Measurements from ENCODE around the gene PHF1. TPM values are rescaled to one million over a fixed set of nuclear protein-coding genes. Genes with fewer than 3 reads are reported as not detected.

The PHF1 gene
- total and polyA plus RNA-seq, 2 of the 13 experiments (the other 11 are each of a cell fraction or from before 2014, with no cell fraction given): 25.4 to 61.9 TPM

DNA sequence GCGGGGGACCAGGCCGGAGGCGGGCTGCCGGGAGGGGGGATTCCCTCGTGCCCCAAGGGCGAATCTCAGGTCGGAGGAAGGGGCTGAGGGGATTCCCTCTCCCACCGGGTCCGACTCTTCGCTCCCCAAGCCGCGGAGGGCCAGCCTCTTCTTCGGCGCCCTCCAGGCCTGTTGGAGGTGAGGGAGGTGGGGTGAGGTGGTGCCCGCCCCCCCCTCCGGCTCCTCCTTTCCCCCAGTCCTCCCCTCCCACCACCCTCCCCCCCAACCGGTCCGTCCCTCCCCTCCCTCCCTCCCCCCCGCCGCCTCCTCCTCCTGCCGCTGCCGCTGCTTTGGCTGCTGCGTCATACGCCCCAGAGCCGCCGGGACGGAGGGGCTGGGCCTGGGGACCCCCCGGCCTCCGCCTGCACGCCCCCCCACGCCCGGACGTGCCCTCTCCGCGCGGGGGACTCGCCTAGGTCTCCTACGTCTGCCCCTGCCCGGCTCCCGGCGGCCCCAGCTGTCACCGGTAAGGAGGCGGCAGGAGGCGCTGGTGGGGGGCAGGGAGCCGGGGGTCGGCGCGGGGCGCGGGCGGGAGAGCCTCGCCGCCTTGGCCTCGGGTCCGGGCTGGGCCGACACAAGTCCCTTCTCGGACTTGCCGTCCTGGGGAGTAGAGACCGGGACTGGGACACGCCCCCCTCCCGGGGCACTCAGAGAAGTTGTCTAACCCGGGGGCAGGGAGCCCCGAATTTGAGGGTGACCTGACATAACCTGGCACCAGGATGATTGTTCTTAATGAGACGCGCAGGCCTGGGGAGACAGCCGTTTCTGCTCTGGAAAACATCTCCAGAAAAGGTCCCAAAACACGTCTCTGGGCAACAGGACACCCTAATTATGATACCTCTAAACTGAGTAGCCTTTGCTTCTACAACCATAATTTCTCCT, at the start of gene PHF1 (continued):
- TF ChIP-seq SPEN (CRISPR knock-in tag; IDR thresholded peaks at IDR 0.05; ENCODE audit: low read depth) (no peak), ZNF343 (CRISPR knock-in tag; IDR thresholded peaks at IDR 0.05) (no peak), ZNF543 (CRISPR knock-in tag; IDR thresholded peaks at IDR 0.05) (no peak), SP2 (CRISPR knock-in tag; IDR thresholded peaks at IDR 0.05) (no peak), ZNF124 (CRISPR knock-in tag; IDR thresholded peaks at IDR 0.05) (no peak), ZNF333 (CRISPR knock-in tag; IDR thresholded peaks at IDR 0.05; ENCODE audit: borderline replicate concordance) (no peak), ZNF501 (CRISPR knock-in tag; IDR thresholded peaks at IDR 0.05) (no peak), ZNF143 (CRISPR knock-in tag; IDR thresholded peaks at IDR 0.05) (no peak; the same call in 1 of the 2 replicates), ZNF775 (CRISPR knock-in tag; IDR thresholded peaks at IDR 0.05; ENCODE audit: borderline replicate concordance) (no peak), ZNF224 (CRISPR knock-in tag; IDR thresholded peaks at IDR 0.05) (no peak), MTA3 (CRISPR knock-in tag; IDR thresholded peaks at IDR 0.05) (no peak), ATF1 (CRISPR knock-in tag; IDR thresholded peaks at IDR 0.05) (no peak)
- TF ChIP-seq, protein P1, sequence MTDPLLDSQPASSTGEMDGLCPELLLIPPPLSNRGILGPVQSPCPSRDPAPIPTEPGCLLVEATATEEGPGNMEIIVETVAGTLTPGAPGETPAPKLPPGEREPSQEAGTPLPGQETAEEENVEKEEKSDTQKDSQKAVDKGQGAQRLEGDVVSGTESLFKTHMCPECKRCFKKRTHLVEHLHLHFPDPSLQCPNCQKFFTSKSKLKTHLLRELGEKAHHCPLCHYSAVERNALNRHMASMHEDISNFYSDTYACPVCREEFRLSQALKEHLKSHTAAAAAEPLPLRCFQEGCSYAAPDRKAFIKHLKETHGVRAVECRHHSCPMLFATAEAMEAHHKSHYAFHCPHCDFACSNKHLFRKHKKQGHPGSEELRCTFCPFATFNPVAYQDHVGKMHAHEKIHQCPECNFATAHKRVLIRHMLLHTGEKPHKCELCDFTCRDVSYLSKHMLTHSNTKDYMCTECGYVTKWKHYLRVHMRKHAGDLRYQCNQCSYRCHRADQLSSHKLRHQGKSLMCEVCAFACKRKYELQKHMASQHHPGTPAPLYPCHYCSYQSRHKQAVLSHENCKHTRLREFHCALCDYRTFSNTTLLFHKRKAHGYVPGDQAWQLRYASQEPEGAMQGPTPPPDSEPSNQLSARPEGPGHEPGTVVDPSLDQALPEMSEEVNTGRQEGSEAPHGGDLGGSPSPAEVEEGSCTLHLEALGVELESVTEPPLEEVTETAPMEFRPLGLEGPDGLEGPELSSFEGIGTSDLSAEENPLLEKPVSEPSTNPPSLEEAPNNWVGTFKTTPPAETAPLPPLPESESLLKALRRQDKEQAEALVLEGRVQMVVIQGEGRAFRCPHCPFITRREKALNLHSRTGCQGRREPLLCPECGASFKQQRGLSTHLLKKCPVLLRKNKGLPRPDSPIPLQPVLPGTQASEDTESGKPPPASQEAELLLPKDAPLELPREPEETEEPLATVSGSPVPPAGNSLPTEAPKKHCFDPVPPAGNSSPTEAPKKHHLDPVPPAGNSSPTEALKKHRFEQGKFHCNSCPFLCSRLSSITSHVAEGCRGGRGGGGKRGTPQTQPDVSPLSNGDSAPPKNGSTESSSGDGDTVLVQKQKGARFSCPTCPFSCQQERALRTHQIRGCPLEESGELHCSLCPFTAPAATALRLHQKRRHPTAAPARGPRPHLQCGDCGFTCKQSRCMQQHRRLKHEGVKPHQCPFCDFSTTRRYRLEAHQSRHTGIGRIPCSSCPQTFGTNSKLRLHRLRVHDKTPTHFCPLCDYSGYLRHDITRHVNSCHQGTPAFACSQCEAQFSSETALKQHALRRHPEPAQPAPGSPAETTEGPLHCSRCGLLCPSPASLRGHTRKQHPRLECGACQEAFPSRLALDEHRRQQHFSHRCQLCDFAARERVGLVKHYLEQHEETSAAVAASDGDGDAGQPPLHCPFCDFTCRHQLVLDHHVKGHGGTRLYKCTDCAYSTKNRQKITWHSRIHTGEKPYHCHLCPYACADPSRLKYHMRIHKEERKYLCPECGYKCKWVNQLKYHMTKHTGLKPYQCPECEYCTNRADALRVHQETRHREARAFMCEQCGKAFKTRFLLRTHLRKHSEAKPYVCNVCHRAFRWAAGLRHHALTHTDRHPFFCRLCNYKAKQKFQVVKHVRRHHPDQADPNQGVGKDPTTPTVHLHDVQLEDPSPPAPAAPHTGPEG (CRISPR knock-in tag; IDR thresholded peaks at IDR 0.05): no peak
- TF ChIP-seq, protein P2, sequence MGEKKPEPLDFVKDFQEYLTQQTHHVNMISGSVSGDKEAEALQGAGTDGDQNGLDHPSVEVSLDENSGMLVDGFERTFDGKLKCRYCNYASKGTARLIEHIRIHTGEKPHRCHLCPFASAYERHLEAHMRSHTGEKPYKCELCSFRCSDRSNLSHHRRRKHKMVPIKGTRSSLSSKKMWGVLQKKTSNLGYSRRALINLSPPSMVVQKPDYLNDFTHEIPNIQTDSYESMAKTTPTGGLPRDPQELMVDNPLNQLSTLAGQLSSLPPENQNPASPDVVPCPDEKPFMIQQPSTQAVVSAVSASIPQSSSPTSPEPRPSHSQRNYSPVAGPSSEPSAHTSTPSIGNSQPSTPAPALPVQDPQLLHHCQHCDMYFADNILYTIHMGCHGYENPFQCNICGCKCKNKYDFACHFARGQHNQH (CRISPR knock-in tag; IDR thresholded peaks at IDR 0.05): no peak
- TF ChIP-seq, protein P3, sequence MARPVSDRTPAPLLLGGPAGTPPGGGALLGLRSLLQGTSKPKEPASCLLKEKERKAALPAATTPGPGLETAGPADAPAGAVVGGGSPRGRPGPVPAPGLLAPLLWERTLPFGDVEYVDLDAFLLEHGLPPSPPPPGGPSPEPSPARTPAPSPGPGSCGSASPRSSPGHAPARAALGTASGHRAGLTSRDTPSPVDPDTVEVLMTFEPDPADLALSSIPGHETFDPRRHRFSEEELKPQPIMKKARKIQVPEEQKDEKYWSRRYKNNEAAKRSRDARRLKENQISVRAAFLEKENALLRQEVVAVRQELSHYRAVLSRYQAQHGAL (CRISPR knock-in tag; IDR thresholded peaks at IDR 0.05; ENCODE audit: not compliant biosample characterization): no peak
